ENCODE measurements around the gene RNASE2. TPM values are rescaled to one million over a fixed set of nuclear protein-coding genes. Genes with fewer than 3 reads are reported as not detected.

The RNASE2 gene
- total RNA-seq, 4 donors from 2014 or later = 0.59 to 3.5 (median 1.3) TPM; not detected in 1

DNA sequence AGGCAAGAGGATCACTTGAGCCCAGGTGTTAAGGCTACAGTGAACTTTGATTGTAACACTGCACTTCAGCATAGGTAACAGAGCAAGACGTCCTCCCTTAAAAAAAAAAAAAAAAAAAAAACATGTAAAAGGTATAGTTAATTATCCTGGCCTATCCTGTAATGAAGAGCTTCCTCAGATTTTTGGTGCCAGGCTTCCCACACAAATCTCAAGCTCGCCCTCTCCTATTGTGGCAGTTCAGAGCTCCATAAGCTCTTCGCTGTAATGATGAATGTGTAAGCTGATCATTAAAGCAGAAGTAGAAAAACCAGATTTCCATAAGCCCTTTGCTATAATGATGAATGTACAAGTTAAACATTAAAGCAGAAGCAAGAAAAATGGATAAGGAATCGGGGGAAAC, 41.8 kb downstream of the RNASE2 start:
- no peaks in the 10 kb centered on the region for H3K9me3 ChIP-seq
- H3K4me3 ChIP-seq = no peak overlapping the region
- no peak overlapping the region for H3K27ac ChIP-seq
- TF ChIP-seq, protein P1, sequence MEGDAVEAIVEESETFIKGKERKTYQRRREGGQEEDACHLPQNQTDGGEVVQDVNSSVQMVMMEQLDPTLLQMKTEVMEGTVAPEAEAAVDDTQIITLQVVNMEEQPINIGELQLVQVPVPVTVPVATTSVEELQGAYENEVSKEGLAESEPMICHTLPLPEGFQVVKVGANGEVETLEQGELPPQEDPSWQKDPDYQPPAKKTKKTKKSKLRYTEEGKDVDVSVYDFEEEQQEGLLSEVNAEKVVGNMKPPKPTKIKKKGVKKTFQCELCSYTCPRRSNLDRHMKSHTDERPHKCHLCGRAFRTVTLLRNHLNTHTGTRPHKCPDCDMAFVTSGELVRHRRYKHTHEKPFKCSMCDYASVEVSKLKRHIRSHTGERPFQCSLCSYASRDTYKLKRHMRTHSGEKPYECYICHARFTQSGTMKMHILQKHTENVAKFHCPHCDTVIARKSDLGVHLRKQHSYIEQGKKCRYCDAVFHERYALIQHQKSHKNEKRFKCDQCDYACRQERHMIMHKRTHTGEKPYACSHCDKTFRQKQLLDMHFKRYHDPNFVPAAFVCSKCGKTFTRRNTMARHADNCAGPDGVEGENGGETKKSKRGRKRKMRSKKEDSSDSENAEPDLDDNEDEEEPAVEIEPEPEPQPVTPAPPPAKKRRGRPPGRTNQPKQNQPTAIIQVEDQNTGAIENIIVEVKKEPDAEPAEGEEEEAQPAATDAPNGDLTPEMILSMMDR (IDR thresholded peaks at IDR 0.05) = no peak
- TF ChIP-seq POLR2A (IDR thresholded peaks at IDR 0.05) = no peak
- TF ChIP-seq EP300 (IDR thresholded peaks at IDR 0.05) = no peak
- peaks cover 0 to 3% (median 0%) of the 10 kb centered on the region in 4 donors for H3K4me1 ChIP-seq
- no peaks in the 10 kb centered on the region for H3K27me3 ChIP-seq
- 61 to 71% methylated on average over 4 of the region's 4 CpGs for WGBS, 2 donors
- peaks cover 0 to 66% (median 29%) of the 10 kb centered on the region in 3 donors for H3K36me3 ChIP-seq
- no peak for DNase-seq (ENCODE audit: low spot score in 2 of 2)

DNA sequence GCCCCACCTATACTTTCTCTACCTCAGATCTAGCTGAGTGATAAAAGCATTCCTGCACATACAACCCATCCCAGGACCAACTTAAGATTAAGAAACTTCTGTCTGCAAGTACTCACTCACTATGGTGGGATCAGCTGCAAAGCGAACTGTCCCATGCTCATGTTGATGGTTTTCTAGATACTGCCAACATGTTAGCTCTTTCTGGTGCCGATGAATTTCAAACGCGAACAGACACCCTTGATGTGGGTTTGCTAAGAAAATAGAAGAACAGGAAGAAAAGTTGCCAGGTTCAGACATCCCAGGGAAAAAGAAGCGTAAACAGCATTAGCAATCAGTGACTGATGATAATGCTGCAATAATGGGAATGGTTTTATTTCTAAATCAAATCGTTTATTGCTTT, 42.3 kb downstream of the RNASE2 start:
- Histone ChIP-seq H3K36me3 (peaks cover 0 to 62% (median 29%) of the 10 kb centered on the region in 3 donors), H3K9me3 (no peaks in the 10 kb centered on the region), H3K27ac (no peak overlapping the region), H3K4me1 (no peaks in the 10 kb centered on the region), H3K4me3 (no peak overlapping the region), H3K27me3 (no peaks in the 10 kb centered on the region)
- 78 to 83% methylated on average over 6 of the region's 6 CpGs for WGBS, 2 donors
- TF ChIP-seq EP300 (IDR thresholded peaks at IDR 0.05) = no peak
- no peak for TF ChIP-seq POLR2A (IDR thresholded peaks at IDR 0.05)
- TF ChIP-seq, protein P1 (IDR thresholded peaks at IDR 0.05) = no peak
- no peak for DNase-seq (ENCODE audit: low spot score in 2 of 2)

DNA sequence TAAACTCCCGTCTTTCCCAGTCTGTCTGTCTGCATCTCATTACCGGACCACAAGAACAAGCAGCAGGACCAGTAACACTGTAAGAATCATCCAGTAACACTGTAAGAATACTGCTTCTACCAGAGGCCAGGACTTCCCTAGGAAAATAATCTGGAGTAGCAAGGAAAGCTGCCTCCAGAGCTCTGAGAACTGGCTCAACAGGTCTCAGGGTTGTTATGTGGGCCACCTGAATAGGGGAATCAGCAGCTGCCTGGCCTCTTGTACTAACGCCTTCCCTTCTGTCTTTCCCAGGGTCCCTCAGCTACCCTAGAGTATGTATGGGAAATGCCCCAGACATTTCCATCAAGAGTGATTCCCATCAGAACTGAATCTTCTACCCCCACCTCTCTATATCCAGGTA, 42.9 kb downstream of the RNASE2 start:
- no peak overlapping the region for H3K27ac ChIP-seq
- TF ChIP-seq, protein P1 (IDR thresholded peaks at IDR 0.05) = no peak
- TF ChIP-seq EP300 (IDR thresholded peaks at IDR 0.05) (no peak), POLR2A (IDR thresholded peaks at IDR 0.05) (no peak)
- no peaks in the 10 kb centered on the region for H3K9me3 ChIP-seq
- H3K4me3 ChIP-seq = no peak overlapping the region
- no peak for DNase-seq (ENCODE audit: low spot score in 2 of 2)
- WGBS, 2 donors = 60 to 72% methylated on average over 3 of the region's 3 CpGs
- H3K36me3 ChIP-seq = peaks cover 0 to 56% (median 29%) of the 10 kb centered on the region in 3 donors
- H3K27me3 ChIP-seq = no peaks in the 10 kb centered on the region
- H3K4me1 ChIP-seq = no peaks in the 10 kb centered on the region

DNA sequence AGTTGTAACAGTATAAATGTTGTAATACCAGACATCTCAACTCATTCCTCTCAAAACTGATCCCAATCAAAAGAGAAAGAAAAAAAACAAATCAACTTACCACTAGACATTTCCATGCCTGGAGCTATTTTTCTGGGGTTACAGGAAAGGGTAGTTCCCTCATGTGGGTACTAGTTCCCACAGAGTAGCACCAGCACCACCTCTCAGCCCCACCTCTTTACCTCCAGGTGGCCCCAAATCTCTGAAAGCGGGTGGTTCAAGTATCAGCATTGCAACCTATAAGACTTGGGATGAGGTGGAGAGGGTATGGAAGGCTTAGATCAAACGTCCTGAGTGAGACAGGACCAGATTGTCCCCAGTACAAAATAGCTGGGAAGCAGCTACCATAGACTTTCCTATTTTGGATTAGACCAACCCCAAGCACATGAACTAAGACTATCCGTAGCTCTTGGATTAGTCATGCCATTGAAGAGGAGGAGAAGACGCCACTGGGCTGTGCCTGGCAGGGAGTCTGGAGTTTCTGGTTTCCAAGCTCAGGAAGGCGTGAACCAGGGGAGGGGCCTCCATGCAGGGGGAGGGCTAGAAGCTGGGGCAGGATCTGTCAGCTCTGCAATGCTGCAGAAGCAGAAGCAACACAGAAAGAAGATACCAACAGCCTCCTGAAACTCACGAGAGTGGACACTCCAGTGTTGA, 43.5 kb downstream of the RNASE2 start, which contains the start of gene SLC39A2:
TSS of gene SLC39A2 (plus strand) at position 620 of the 693 bp plus-strand sequence. CDS start 154 bp downstream, outside the sequence.
- no peak for TF ChIP-seq POLR2A (IDR thresholded peaks at IDR 0.05)
- TF ChIP-seq, protein P1 (IDR thresholded peaks at IDR 0.05) = no peak
- no peak for TF ChIP-seq EP300 (IDR thresholded peaks at IDR 0.05)
- no peaks in the 10 kb centered on the region for H3K9me3 ChIP-seq
- no peaks in the 10 kb centered on the region for H3K4me1 ChIP-seq
- no peak for DNase-seq (ENCODE audit: low spot score in 2 of 2)
- H3K4me3 ChIP-seq = no peak within 1 kb of the TSS
- no peaks in the 10 kb centered on the region for H3K27me3 ChIP-seq
- H3K27ac ChIP-seq = peak within 1 kb of the TSS in 1 of 4 donors; percentile 29
- 36 to 41% methylated on average over 6 of the region's 6 CpGs for WGBS, 2 donors
- H3K36me3 ChIP-seq = peaks cover 0 to 49% (median 29%) of the 10 kb centered on the region in 3 donors

DNA sequence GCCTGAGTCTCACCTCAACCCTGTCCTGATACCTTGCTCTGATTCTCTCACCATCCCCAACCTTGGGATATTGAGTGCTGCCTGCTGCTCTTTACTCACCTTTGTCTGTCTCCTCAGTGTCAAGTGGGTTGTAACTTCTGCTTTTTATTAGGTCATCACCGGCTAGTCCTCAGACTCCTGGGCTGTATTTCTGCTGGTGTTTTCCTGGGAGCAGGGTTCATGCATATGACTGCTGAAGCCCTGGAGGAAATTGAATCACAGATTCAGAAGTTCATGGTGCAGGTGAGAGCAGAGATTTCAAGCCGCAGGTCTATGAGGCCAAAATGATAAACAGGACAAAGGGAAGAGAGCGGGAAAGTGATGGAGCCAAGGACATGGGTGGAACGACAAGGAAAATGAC, 44.3 kb downstream of the RNASE2 start:
- Histone ChIP-seq H3K4me3 (no peak overlapping the region), H3K9me3 (no peaks in the 10 kb centered on the region), H3K27me3 (no peaks in the 10 kb centered on the region), H3K4me1 (no peaks in the 10 kb centered on the region), H3K36me3 (peaks cover 0 to 42% (median 21%) of the 10 kb centered on the region in 3 donors), H3K27ac (no peak overlapping the region)
- WGBS, 2 donors = 65 to 76% methylated on average over 4 of the region's 4 CpGs
- no peak for DNase-seq (ENCODE audit: low spot score in 2 of 2)
- TF ChIP-seq, protein P1 (IDR thresholded peaks at IDR 0.05) = no peak
- TF ChIP-seq POLR2A (IDR thresholded peaks at IDR 0.05) (no peak), EP300 (IDR thresholded peaks at IDR 0.05) (no peak)

Data from tibial nerve (tissue), 4 donors.